Panc1 (cell line): Measurements from ENCODE around the gene GAP43.

Source experiments
- POLR2AphosphoS5 ChIP-seq: IDR thresholded peaks from 2 replicates; pipeline ENCODE4 v1.6.1; 2012; ENCODE audit warnings: mild to moderate bottlenecking, low read depth, low read length, moderate library complexity
- TF ChIP-seq, protein P1 (sequence below): fragments of 450-650 bp; IDR thresholded peaks from 2 replicates; pipeline ENCODE4 v1.5.1; 2017; ENCODE audit warnings: mild to moderate bottlenecking

DNA sequence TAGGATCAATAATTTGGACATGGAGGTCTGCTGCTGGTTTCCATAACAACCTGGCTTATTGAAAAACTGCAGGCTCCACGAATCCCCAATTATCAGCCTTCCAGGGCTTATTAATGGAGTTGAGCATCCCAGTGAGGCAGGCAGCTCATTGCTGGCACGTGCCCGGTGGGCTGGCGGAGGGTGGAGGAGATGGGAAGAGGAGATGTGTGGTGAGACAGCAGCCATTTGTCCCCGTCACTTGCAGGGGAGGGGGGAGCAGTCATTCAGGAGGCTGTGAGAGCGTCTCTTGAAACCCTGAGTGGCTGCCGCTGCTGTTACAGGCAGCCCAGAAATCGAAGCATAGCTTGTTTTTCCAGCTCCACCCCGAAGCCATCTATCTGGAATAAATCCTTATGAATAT, 70.6 kb downstream of the GAP43 start:
- TF ChIP-seq, protein P1, sequence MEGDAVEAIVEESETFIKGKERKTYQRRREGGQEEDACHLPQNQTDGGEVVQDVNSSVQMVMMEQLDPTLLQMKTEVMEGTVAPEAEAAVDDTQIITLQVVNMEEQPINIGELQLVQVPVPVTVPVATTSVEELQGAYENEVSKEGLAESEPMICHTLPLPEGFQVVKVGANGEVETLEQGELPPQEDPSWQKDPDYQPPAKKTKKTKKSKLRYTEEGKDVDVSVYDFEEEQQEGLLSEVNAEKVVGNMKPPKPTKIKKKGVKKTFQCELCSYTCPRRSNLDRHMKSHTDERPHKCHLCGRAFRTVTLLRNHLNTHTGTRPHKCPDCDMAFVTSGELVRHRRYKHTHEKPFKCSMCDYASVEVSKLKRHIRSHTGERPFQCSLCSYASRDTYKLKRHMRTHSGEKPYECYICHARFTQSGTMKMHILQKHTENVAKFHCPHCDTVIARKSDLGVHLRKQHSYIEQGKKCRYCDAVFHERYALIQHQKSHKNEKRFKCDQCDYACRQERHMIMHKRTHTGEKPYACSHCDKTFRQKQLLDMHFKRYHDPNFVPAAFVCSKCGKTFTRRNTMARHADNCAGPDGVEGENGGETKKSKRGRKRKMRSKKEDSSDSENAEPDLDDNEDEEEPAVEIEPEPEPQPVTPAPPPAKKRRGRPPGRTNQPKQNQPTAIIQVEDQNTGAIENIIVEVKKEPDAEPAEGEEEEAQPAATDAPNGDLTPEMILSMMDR: no peak
- TF ChIP-seq POLR2AphosphoS5: no peak
